HepG2 (cell line): ENCODE measurements around the gene WIZ. TPM values are rescaled to one million over a fixed set of nuclear protein-coding genes. Genes with fewer than 3 reads are reported as not detected.

Source experiments
- AKAP8 ChIP-seq: sonication (generic); formaldehyde crosslinking; IDR thresholded peaks from 2 replicates; pipeline ENCODE4 v1.5.1; 2020; ENCODE audit warnings: mild to moderate bottlenecking, missing genetic modification reagents
- DNMT1 ChIP-seq: sonication (generic); formaldehyde crosslinking; IDR thresholded peaks from 2 replicates; pipeline ENCODE4 v1.5.1; 2020; ENCODE audit warnings: mild to moderate bottlenecking, missing genetic modification reagents
- DNMT3B ChIP-seq: conservative IDR thresholded peaks from 2 replicates; pipeline ENCODE4 v1.6.1; 2016; ENCODE audit warnings: missing biosample characterization, control low read depth
- HMGXB3 ChIP-seq: sonication (generic); formaldehyde crosslinking; IDR thresholded peaks from 2 replicates; pipeline ENCODE4 v1.4.0; 2020; ENCODE audit warnings: missing genetic modification reagents, borderline replicate concordance
- IRF2 ChIP-seq: IDR thresholded peaks from 2 replicates; pipeline ENCODE4 v1.6.1; 2018; ENCODE audit warnings: missing genetic modification reagents, missing compliant biosample characterization
- MAX ChIP-seq: IDR thresholded peaks from 2 replicates; pipeline ENCODE4 v1.6.1; 2012; ENCODE audit warnings: inconsistent platforms
- MEIS2 ChIP-seq: sonication (generic); formaldehyde crosslinking; IDR thresholded peaks from 2 replicates; pipeline ENCODE4 v1.9.0; 2021; ENCODE audit warnings: mild to moderate bottlenecking, missing genetic modification reagents
- NAIF1 ChIP-seq: sonication (generic); formaldehyde crosslinking; IDR thresholded peaks from 2 replicates; pipeline ENCODE4 v1.5.0; 2020; ENCODE audit warnings: mild to moderate bottlenecking, missing genetic modification reagents, borderline replicate concordance
- SAFB2 ChIP-seq: sonication (generic); formaldehyde crosslinking; IDR thresholded peaks from 2 replicates; pipeline ENCODE4 v1.5.1; 2020; ENCODE audit warnings: missing genetic modification reagents, low read depth, mild to moderate bottlenecking, borderline replicate concordance
- SMAD3 ChIP-seq: sonication (generic); formaldehyde crosslinking; IDR thresholded peaks from 2 replicates; pipeline ENCODE4 v1.4.0; 2020; ENCODE audit warnings: missing genetic modification reagents
- SOX5 ChIP-seq: IDR thresholded peaks from 2 replicates; pipeline ENCODE4 v1.6.1; 2016; ENCODE audit warnings: borderline replicate concordance
- ZBTB4 ChIP-seq: sonication (generic); formaldehyde crosslinking; IDR thresholded peaks from 2 replicates; pipeline ENCODE4 v1.4.0; 2020; ENCODE audit warnings: missing genetic modification reagents, mild to moderate bottlenecking, borderline replicate concordance
- ZBTB8A ChIP-seq: sonication (generic); formaldehyde crosslinking; IDR thresholded peaks from 2 replicates; pipeline ENCODE4 v1.4.0; 2020; ENCODE audit warnings: mild to moderate bottlenecking, low read depth, missing genetic modification reagents, borderline replicate concordance
- ZFP90 ChIP-seq: sonication (generic); formaldehyde crosslinking; IDR thresholded peaks from 2 replicates; pipeline ENCODE4 v1.8.0; 2022; ENCODE audit warnings: missing genetic modification reagents, mild to moderate bottlenecking, inconsistent platforms, borderline replicate concordance
- ZNF121 ChIP-seq: sonication (generic); formaldehyde crosslinking; IDR thresholded peaks from 2 replicates; pipeline ENCODE4 v1.5.0; 2020; ENCODE audit warnings: mild to moderate bottlenecking, missing genetic modification reagents
- ZNF143 ChIP-seq: sonication (generic); formaldehyde crosslinking; IDR thresholded peaks from 2 replicates; pipeline ENCODE4 v1.4.0; 2020; ENCODE audit warnings: missing genetic modification reagents
- ZNF451 ChIP-seq: sonication (generic); formaldehyde crosslinking; IDR thresholded peaks from 2 replicates; pipeline ENCODE4 v1.5.0; 2020; ENCODE audit warnings: mild to moderate bottlenecking, missing genetic modification reagents
- ZNF672 ChIP-seq: sonication (generic); formaldehyde crosslinking; IDR thresholded peaks from 2 replicates; pipeline ENCODE4 v1.8.1; 2022; ENCODE audit warnings: missing genetic modification reagents
- polyA plus RNA-seq, 8 experiments: library from polyadenylated mRNA; depleted of rRNA in 3 of 8; stranded (reverse) in 7 of 8; unstranded in 1 of 8; fragments of >200 nt; fragmentation: Illumina TruSeq in 4 of 8; extraction: Trizol in 4 of 8; gene quantifications; 2 replicates each; pipeline versions ENCODE4 v1.2.1 to v1.2.3, GENCODE V29; 2011 to 2016; ENCODE audit warnings: low read depth in 4 of 8, missing spikeins in 1 of 8, mixed read lengths in 1 of 8; ENCODE audit not compliant: insufficient read depth in 1 of 8
- total RNA-seq, 5 experiments: library from RNA; depleted of rRNA; stranded (reverse); fragments of >200 nt; fragmentation: Illumina TruSeq; extraction: Trizol; gene quantifications; 2 replicates each; pipeline ENCODE4 v1.2.3, GENCODE V29; 2016; ENCODE audit warnings: low read depth in 1 of 5
- TF ChIP-seq, protein P1 (sequence below): sonication (generic); formaldehyde crosslinking; IDR thresholded peaks from 2 replicates; pipeline ENCODE4 v1.5.1; 2020; ENCODE audit warnings: missing genetic modification reagents, mild to moderate bottlenecking, borderline replicate concordance

The WIZ gene
- total and polyA plus RNA-seq, 2 of the 13 experiments (the other 11 are each of a cell fraction or from before 2014, with no cell fraction given) = 4.7 to 4.8 TPM

GRCh38 chr19:15379999-15380647, 69.6 kb downstream of the WIZ start (continued):
- TF ChIP-seq ZNF121 (CRISPR knock-in tag) = peak; percentile 76
- TF ChIP-seq DNMT1 (CRISPR knock-in tag) = no peak; the same call in 1 of the 2 replicates
- no peak for TF ChIP-seq ZFP90 (CRISPR knock-in tag)
- no peak for TF ChIP-seq AKAP8 (CRISPR knock-in tag)
- TF ChIP-seq ZBTB8A (CRISPR knock-in tag) = peak; percentile 90; the same call in 1 of the 2 replicates
- no peak for TF ChIP-seq ZNF451 (CRISPR knock-in tag)
- TF ChIP-seq SMAD3 (CRISPR knock-in tag) = no peak
- TF ChIP-seq IRF2 = 0 out of 2 replicates have a peak, but pooled peaks have one; percentile 5
- TF ChIP-seq, protein P1, sequence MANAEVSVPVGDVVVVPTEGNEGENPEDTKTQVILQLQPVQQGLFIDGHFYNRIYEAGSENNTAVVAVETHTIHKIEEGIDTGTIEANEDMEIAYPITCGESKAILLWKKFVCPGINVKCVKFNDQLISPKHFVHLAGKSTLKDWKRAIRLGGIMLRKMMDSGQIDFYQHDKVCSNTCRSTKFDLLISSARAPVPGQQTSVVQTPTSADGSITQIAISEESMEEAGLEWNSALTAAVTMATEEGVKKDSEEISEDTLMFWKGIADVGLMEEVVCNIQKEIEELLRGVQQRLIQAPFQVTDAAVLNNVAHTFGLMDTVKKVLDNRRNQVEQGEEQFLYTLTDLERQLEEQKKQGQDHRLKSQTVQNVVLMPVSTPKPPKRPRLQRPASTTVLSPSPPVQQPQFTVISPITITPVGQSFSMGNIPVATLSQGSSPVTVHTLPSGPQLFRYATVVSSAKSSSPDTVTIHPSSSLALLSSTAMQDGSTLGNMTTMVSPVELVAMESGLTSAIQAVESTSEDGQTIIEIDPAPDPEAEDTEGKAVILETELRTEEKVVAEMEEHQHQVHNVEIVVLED (CRISPR knock-in tag) = no peak
- TF ChIP-seq ZNF672 = no peak
- TF ChIP-seq SAFB2 (CRISPR knock-in tag) = 0 out of 2 replicates have a peak, but pooled peaks have one; percentile 90
- no peak; the same call in 1 of the 2 replicates for TF ChIP-seq ZNF143 (CRISPR knock-in tag)
- TF ChIP-seq ZBTB4 (CRISPR knock-in tag) = no peak
- no peak for TF ChIP-seq DNMT3B (CRISPR knock-in tag)
- no peak for TF ChIP-seq HMGXB3
- TF ChIP-seq NAIF1 (CRISPR knock-in tag) = no peak
- TF ChIP-seq MEIS2 (CRISPR knock-in tag) = peak; percentile 7; the same call in 1 of the 2 replicates
- TF ChIP-seq SOX5 (CRISPR knock-in tag) = no peak; the same call in 1 of the 2 replicates
- TF ChIP-seq MAX = no peak
